ENCODE results near the gene FOXD4L1.
"Not testable (repeated sequence)": the region's sequence is repeated elsewhere in the genome, so short reads cannot be mapped to it uniquely, and the experiment has no call there.

FOXD4L1 gene

GRCh38 chr2:113498365-113498764, at the start of gene FOXD4L1:
FOXD4L1 (plus strand) TSS chr2:113498665; CDS start chr2:113499257, 592 bp downstream.
- not testable (repeated sequence) for DNase-seq (ENCODE audit: low read depth in 1 of 2, low spot score in 1 of 2)

- DNase-seq (ENCODE audit: low read depth in 1 of 2, low spot score in 1 of 2), result not testable (repeated sequence)
Observed at GRCh38 chr2:113465770-113466169, 32.7 kb upstream of the FOXD4L1 start.

GRCh38 chr2:113476688-113477368, 21.6 kb upstream of the FOXD4L1 start:
- not testable (repeated sequence) for DNase-seq (ENCODE audit: low read depth in 1 of 2, low spot score in 1 of 2)

- not testable (repeated sequence) for DNase-seq (ENCODE audit: low read depth in 1 of 2, low spot score in 1 of 2)
Observed at GRCh38 chr2:113496527-113496926, 1.9 kb upstream of the FOXD4L1 start.

GRCh38 chr2:113499019-113499885, 787 bp downstream of the FOXD4L1 start:
- not testable (repeated sequence) for DNase-seq (ENCODE audit: low read depth in 1 of 2, low spot score in 1 of 2)

- DNase-seq (ENCODE audit: low read depth in 1 of 2, low spot score in 1 of 2), result not testable (repeated sequence)
Observed at GRCh38 chr2:113499886-113500722, 1.6 kb downstream of the FOXD4L1 start.

- not testable (repeated sequence) for DNase-seq (ENCODE audit: low read depth in 1 of 2, low spot score in 1 of 2)
Observed at GRCh38 chr2:113500723-113501038, 2.2 kb downstream of the FOXD4L1 start.

DNA sequence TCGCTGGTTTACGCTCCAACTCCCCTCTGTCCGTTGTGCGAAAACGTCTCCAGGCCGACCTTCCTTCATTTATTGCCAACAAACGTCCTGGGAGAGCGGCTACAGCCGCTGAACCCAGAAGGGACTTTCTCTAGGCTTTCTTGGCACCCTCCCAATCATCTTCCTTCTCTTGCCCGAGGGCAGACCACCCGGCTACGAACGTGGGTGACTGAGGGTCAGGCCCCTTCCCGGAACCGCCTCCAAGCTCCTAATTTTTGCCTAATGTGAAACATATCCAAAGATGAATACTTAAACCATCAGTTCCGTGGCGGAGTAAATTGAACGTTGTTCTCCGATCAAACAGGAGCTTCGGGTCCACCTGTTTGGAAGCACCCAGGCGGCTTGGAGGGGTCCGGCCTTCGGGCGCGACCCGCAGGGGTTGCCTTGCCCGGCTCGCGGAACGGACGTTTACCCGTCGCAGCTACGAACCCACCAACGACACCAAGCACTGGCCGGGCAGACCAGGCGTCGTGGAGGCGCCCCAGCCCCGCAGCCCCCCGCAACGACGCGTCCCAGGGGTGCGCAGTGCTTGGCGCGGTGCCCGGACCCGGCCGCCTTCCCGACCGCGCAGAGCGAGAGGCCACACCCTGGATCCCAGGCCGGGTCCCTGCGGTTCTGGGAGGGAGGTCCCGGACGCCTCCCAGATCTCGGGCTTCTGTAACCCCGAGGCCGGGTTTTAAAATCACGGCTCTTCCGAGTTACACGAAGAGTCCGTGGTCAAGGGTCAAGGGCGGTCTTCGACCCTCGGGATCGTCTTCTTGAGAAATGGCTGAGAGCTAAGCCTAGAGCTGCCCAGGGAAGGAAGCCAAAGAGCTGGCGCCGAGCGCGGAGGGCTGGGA, 4.0 kb downstream of the FOXD4L1 start:
- not testable (repeated sequence) for DNase-seq (ENCODE audit: low read depth in 1 of 2, low spot score in 1 of 2)

- DNase-seq (ENCODE audit: low read depth in 1 of 2, low spot score in 1 of 2), result not testable (repeated sequence)
Observed at GRCh38 chr2:113503094-113504042, 4.9 kb downstream of the FOXD4L1 start.

DNA sequence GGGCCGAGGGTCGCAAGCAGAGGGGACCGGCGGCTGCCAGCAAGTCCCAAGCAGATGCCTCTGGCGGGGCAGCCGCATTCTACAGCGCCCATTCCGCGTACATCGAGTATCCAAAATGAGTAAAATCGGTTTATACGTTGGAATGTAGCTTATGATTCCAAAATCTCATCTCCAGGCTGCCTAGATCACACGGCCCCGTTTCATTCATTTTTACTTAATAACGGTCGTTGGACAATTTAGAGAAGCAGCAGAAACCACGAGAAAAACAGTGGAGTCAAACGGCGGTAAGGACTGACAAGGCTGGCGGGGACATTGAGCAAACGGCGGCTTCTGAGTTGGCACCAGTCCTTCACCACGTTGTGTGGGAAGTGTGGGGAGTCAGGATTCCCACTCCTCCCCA, 5.6 kb downstream of the FOXD4L1 start:
- not testable (repeated sequence) for DNase-seq (ENCODE audit: low read depth in 1 of 2, low spot score in 1 of 2)

DNA sequence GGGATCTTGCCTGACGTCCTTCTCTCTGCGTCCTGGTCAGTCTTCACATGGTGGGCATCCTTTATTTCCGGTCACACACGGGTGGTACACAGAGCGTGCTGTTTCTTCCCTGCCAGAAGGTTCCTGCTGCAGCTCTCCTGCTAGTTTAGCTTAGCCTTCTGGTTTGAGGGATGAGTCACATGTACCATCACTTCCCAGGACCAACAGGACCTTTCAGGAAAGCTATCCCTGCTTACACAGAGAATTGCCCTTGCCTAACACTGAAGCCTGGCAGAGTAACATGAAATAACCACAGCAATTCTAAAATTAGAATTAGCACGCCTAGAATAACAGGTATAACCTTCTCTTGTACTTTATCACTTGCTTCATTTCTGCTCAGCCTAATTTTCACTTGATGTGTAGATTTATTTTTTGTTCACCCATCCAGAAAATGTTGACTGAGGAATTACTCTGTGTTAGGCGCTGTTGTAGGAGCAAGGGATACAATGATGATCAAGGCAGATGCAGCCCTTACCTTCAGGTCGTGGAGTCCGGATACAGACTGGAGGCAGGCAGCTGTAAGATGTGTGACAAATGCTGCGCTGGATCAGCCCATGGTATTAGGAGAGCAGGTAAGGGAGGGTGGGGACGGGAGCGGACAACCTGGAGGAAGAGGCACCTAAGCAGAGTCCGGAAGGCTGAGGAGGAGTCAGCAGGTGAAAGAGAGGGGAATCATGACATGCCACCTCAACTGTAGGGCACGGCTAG, 9.1 kb downstream of the FOXD4L1 start:
- not testable (repeated sequence) for DNase-seq (ENCODE audit: low read depth in 1 of 2, low spot score in 1 of 2)

DNA sequence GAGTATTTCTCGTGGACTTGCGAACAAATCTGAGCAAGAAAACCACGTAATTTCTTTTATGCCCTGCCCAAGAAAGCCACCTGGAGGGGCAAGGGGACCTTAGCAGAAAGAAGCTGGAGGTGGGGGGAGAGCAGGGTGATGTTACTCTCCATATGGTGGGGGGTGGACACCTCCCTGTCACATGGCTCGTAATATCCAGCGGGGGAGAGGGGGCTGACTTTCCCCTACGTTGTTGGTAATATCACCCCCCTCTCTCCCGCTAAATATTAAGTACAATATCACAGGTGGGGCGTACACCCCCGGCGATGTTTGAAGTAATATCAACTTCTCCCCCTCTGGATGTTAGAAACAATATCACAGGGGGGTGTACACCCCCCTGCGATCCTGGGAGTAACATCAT, 9.7 kb downstream of the FOXD4L1 start:
- not testable (repeated sequence) for DNase-seq (ENCODE audit: low read depth in 1 of 2, low spot score in 1 of 2)

- DNase-seq (ENCODE audit: low read depth in 1 of 2, low spot score in 1 of 2), result not testable (repeated sequence)
Observed at GRCh38 chr2:113510913-113511312, 12.4 kb downstream of the FOXD4L1 start.

DNA sequence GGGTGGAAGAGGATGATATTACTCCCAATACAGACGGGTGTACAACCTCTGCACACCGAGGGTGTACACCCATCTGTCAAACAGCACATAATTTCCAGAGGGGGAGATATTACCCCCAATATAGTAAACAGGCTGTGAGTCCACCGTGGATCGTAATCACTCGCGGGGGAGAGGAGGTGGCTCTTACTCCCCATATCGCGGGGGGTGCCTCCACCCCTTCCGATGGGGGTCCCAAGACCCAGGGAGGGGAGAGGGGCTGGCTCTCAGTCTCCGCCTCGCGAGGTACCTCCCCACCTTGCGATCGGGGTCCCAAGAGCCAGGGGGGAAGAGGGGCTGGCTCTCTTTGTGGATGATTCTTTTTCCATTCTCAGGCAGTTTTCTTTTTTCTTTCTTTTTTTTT, 13.4 kb downstream of the FOXD4L1 start:
- DNase-seq (ENCODE audit: low read depth in 1 of 2, low spot score in 1 of 2), result not testable (repeated sequence)

- not testable (repeated sequence) for DNase-seq (ENCODE audit: low read depth in 1 of 2, low spot score in 1 of 2)
Observed at GRCh38 chr2:113515457-113515856, 17.0 kb downstream of the FOXD4L1 start.

DNA sequence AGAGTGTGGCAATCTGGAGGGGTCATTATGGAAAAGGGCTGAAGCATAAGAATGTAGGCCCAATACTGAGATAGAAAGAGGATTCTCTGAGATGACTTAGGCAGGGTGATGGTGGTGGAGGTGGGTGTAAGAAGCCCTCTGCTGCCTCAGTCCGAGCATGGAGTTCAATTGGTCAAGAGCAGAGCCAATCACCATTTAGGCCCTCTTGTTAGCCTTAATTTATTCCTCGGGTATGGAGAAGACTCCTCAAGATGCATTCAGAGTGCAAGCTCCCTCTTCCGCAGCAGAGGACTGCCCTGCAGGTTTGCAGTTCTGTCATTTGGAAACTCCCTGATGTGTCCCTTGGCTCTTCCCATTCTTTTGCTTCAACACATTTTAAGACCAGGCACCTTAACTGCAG, 17.5 kb downstream of the FOXD4L1 start:
- DNase-seq (ENCODE audit: low read depth in 1 of 2, low spot score in 1 of 2), result not testable (repeated sequence)

DNA sequence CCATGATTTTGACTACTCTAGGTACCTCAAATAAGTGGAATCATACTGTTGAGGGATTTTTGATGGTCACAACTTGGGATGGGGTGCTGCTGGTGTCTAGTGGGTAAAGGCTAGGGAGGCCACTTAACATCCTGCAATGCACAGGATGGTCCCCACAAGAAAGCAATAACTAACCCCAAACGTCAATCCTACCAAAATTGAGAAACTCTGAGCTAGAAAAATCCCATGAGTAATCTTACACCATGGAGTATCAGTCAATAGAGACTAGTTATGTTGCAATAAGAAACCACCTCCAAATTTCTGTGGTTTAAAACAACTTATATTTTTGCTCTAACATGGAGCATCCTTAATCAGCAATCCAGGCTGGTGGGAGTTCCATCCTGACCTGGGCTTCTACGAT, 18.6 kb downstream of the FOXD4L1 start:
- DNase-seq (ENCODE audit: low read depth in 1 of 2, low spot score in 1 of 2), result not testable (repeated sequence)

DNA sequence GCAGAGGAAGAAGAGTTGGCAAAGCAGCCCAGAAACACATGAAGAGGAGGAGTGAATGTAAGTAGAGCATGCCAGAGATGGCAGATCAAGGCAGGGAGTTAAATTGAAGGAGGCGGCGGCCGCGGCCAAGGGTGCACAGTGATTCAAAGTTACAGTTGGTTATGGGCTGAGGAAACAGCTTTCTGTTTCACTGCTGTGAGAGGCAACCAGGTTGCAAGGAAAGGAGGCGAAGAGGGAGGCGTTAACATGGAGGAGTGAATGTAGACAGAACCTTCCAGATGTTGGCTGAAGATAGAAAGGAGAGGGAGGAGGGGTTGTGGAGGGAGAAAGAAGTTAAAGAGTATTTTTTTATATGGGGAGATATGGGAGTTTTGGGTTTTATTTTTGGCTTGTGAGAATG, 22.4 kb downstream of the FOXD4L1 start:
- DNase-seq (ENCODE audit: low read depth in 1 of 2, low spot score in 1 of 2), result not testable (repeated sequence)
